ENCODE measurements around the gene DLX3.

DNA sequence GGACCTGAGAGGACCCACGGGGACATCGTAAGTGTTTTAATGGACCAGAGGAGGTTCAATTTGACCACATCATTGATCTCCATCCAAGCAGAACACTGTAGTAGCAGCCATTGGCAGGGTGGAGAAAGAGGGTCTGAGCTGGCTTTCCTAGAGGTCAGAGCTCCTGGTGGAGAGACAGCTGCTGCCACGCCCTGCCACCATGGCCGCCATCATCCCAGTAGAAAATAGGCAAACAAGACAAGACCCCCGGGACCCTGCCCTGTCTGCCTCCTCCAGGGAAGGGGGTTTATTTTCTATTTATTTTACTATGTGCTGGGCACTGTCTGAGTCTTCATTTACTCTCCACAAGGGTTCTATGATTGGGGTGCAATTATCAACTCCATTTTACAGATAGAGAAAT is 49.5 kb upstream of the DLX3 start:
- TF ChIP-seq, protein P1, sequence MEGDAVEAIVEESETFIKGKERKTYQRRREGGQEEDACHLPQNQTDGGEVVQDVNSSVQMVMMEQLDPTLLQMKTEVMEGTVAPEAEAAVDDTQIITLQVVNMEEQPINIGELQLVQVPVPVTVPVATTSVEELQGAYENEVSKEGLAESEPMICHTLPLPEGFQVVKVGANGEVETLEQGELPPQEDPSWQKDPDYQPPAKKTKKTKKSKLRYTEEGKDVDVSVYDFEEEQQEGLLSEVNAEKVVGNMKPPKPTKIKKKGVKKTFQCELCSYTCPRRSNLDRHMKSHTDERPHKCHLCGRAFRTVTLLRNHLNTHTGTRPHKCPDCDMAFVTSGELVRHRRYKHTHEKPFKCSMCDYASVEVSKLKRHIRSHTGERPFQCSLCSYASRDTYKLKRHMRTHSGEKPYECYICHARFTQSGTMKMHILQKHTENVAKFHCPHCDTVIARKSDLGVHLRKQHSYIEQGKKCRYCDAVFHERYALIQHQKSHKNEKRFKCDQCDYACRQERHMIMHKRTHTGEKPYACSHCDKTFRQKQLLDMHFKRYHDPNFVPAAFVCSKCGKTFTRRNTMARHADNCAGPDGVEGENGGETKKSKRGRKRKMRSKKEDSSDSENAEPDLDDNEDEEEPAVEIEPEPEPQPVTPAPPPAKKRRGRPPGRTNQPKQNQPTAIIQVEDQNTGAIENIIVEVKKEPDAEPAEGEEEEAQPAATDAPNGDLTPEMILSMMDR (IDR thresholded peaks at IDR 0.05): no peak
- no peak for TF ChIP-seq POLR2AphosphoS5 (IDR thresholded peaks at IDR 0.05)
